ENCODE measurements around the gene CBX4. TPM values are rescaled to one million over a fixed set of nuclear protein-coding genes. Genes with fewer than 3 reads are reported as not detected.

CBX4 gene
- total and polyA plus RNA-seq, 4 experiments from 2014 or later = 1.2 to 65.7 (median 37.2) TPM

GRCh38 chr17:79841369-79842135 lies 2.3 kb upstream of the CBX4 start:
- no peaks in the 10 kb centered on the region for H3K9me3 ChIP-seq (ENCODE audit: control insufficient read depth in 1 of 2, low read length in 2 of 2)
- peaks cover 37% of the 10 kb centered on the region for H3K27me3 ChIP-seq (ENCODE audit: insufficient read depth, low read length)
- no peak overlapping the region for H3K4me3 ChIP-seq (ENCODE audit: low read length in 2 of 2)
- DNase-seq = peak in 2 of 5 donors; percentile 30 to 36
- ChIA-PET POLR2A (ENCODE audit: partially characterized antibody) (interaction anchor here (1.0 to 16.4 kb wide), 6 partner anchors 30 to 260 kb away, joined by 3 to 503 read pairs (median 4); partner anchors contain the start of genes CBX2, CBX8 and GAA), CTCF (ENCODE audit: partially characterized antibody) (interaction anchor here (0.8 to 1.9 kb wide), 10 partner anchors 13 to 156 kb away, joined by 3 to 10 read pairs (median 4); partner anchors contain the start of gene CBX8)
- H3K36me3 ChIP-seq (ENCODE audit: insufficient read depth, low read length) = no peaks in the 10 kb centered on the region
- H3K27me3 Mint-ChIP-seq = peaks cover 11 to 13% of the 10 kb centered on the region in 2 donors
- H3K27ac ChIP-seq (ENCODE audit: low read depth, low read length) = no peak overlapping the region
- peaks cover 12 to 57% (median 35%) of the 10 kb centered on the region in 4 donors for H3K4me1 Mint-ChIP-seq
- peak overlapping the region; percentile 21 to 86 (median 72) for H3K4me3 Mint-ChIP-seq
- H3K36me3 Mint-ChIP-seq = peaks cover 6 to 12% of the 10 kb centered on the region in 2 donors
- H3K4me1 ChIP-seq (ENCODE audit: insufficient read depth, low read length) = peaks cover 62% of the 10 kb centered on the region
- H3K9me3 Mint-ChIP-seq = peaks cover 0 to 4% (median 0%) of the 10 kb centered on the region in 8 donors
- H3K27ac Mint-ChIP-seq = peak overlapping the region in 4 of 7 donors; percentile 29 to 85 (median 57)
- intact Hi-C loops (cut with micrococcal nuclease) = loop anchor here (10.0 kb wide), 1 partner anchor 73 kb away; no protein-coding TSS in a partner anchor

GRCh38 chr17:79840989-79841286 lies 1.7 kb upstream of the CBX4 start:
- Mint-ChIP-seq H3K27me3 (peaks cover 11 to 13% of the 10 kb centered on the region in 2 donors), H3K4me1 (peaks cover 12 to 59% (median 36%) of the 10 kb centered on the region in 4 donors)
- no peak overlapping the region for H3K4me3 ChIP-seq (ENCODE audit: low read length in 2 of 2)

GRCh38 chr17:79840269-79840988 lies 1.2 kb upstream of the CBX4 start:
- intact Hi-C loops (cut with micrococcal nuclease) = loop anchor here (10.0 kb wide), 1 partner anchor 74 kb away; no protein-coding TSS in a partner anchor
- H3K36me3 Mint-ChIP-seq = peaks cover 6 to 12% of the 10 kb centered on the region in 2 donors
- H3K9me3 ChIP-seq (ENCODE audit: control insufficient read depth in 1 of 2, low read length in 2 of 2) = no peaks in the 10 kb centered on the region
- peak; percentile 31 to 42 (median 40) for DNase-seq
- H3K27ac ChIP-seq (ENCODE audit: low read depth, low read length) = no peak overlapping the region
- peak overlapping the region in 1 of 2 donors; percentile 59 for H3K4me3 ChIP-seq (ENCODE audit: low read length in 2 of 2)
- H3K4me1 ChIP-seq (ENCODE audit: insufficient read depth, low read length) = peaks cover 73% of the 10 kb centered on the region
- H3K4me1 Mint-ChIP-seq = peaks cover 12 to 59% (median 35%) of the 10 kb centered on the region in 4 donors
- peaks cover 37% of the 10 kb centered on the region for H3K27me3 ChIP-seq (ENCODE audit: insufficient read depth, low read length)
- H3K9me3 Mint-ChIP-seq = peaks cover 0 to 4% (median 0%) of the 10 kb centered on the region in 8 donors
- H3K27me3 Mint-ChIP-seq = peaks cover 11 to 13% of the 10 kb centered on the region in 2 donors
- H3K36me3 ChIP-seq (ENCODE audit: insufficient read depth, low read length) = peaks cover under 1% of the 10 kb centered on the region
- ChIA-PET CTCF (ENCODE audit: partially characterized antibody) (interaction anchor here (0.8 to 1.9 kb wide), 14 partner anchors 12 to 152 kb away, joined by 3 to 10 read pairs (median 4); partner anchors contain the start of gene CBX8), POLR2A (ENCODE audit: partially characterized antibody) (interaction anchor here (1.0 to 16.4 kb wide), 9 partner anchors 12 to 261 kb away, joined by 3 to 503 read pairs (median 4); partner anchors contain the start of genes CBX2, CBX8 and GAA)
- H3K27ac Mint-ChIP-seq = peak overlapping the region in 2 of 7 donors; percentile 62 to 85
- peak overlapping the region; percentile 39 to 81 (median 69) for H3K4me3 Mint-ChIP-seq

More at GRCh38 chr17:79840989-79841286, 1.7 kb upstream of the CBX4 start:
- H3K4me1 ChIP-seq (ENCODE audit: insufficient read depth, low read length) = peaks cover 68% of the 10 kb centered on the region
- ChIA-PET POLR2A (ENCODE audit: partially characterized antibody) (interaction anchor here (1.0 to 16.4 kb wide), 4 partner anchors 31 to 156 kb away, joined by 3 to 503 read pairs (median 8); partner anchors contain the start of genes CBX2 and CBX8), CTCF (ENCODE audit: partially characterized antibody) (interaction anchor here (0.8 to 1.9 kb wide), 11 partner anchors 12 to 152 kb away, joined by 3 to 10 read pairs (median 4); partner anchors contain the start of gene CBX8)
- H3K27ac ChIP-seq (ENCODE audit: low read depth, low read length) = no peak overlapping the region
- no peaks in the 10 kb centered on the region for H3K9me3 ChIP-seq (ENCODE audit: control insufficient read depth in 1 of 2, low read length in 2 of 2)
- peak overlapping the region in 7 of 8 donors; percentile 10 to 81 (median 69) for H3K4me3 Mint-ChIP-seq
- H3K36me3 ChIP-seq (ENCODE audit: insufficient read depth, low read length) = no peaks in the 10 kb centered on the region
- H3K9me3 Mint-ChIP-seq = peaks cover 0 to 4% (median 0%) of the 10 kb centered on the region in 8 donors
- H3K27ac Mint-ChIP-seq = peak overlapping the region in 2 of 7 donors; percentile 25 to 85
- H3K27me3 ChIP-seq (ENCODE audit: insufficient read depth, low read length) = peaks cover 37% of the 10 kb centered on the region
- DNase-seq = no peak
- intact Hi-C loops (cut with micrococcal nuclease) = loop anchor here (10.0 kb wide), 1 partner anchor 74 kb away; no protein-coding TSS in a partner anchor
- peaks cover 6 to 12% of the 10 kb centered on the region in 2 donors for H3K36me3 Mint-ChIP-seq

GRCh38 chr17:79838522-79839274 lies 542 bp downstream of the CBX4 start:
- peaks cover 0 to 7% (median 0%) of the 10 kb centered on the region in 8 donors for H3K9me3 Mint-ChIP-seq
- Histone ChIP-seq H3K4me3 (ENCODE audit: low read length in 2 of 2) (peak overlapping the region; percentile 89 to 99), H3K9me3 (ENCODE audit: control insufficient read depth in 1 of 2, low read length in 2 of 2) (no peaks in the 10 kb centered on the region), H3K27ac (ENCODE audit: low read depth, low read length) (peak overlapping the region; percentile 52), H3K27me3 (ENCODE audit: insufficient read depth, low read length) (peaks cover 34% of the 10 kb centered on the region), H3K36me3 (ENCODE audit: insufficient read depth, low read length) (peaks cover 13% of the 10 kb centered on the region), H3K4me1 (ENCODE audit: insufficient read depth, low read length) (peaks cover 66% of the 10 kb centered on the region)
- H3K4me1 Mint-ChIP-seq = peaks cover 12 to 66% (median 40%) of the 10 kb centered on the region in 4 donors
- DNase-seq = peak; percentile 70 to 79 (median 73)
- peaks cover 10 to 13% of the 10 kb centered on the region in 2 donors for H3K27me3 Mint-ChIP-seq
- POLR2A ChIA-PET (ENCODE audit: partially characterized antibody) = interaction anchor here (0.7 to 16.4 kb wide), 15 partner anchors 8 to 1457 kb away, joined by 3 to 503 read pairs (median 4); partner anchors contain the start of genes CBX8 and GAA
- CTCF ChIA-PET (ENCODE audit: partially characterized antibody) = interaction anchor here (0.6 to 1.9 kb wide), 5 partner anchors 13 to 93 kb away, joined by 3 to 8 read pairs (median 4); no protein-coding TSS in a partner anchor
- peaks cover 14 to 18% of the 10 kb centered on the region in 2 donors for H3K36me3 Mint-ChIP-seq
- peak overlapping the region; percentile 89 to 98 (median 95) for H3K27ac Mint-ChIP-seq
- peak overlapping the region; percentile 91 to 97 (median 96) for H3K4me3 Mint-ChIP-seq
- intact Hi-C loops (cut with micrococcal nuclease) = loop anchor here (1.0 to 2.0 kb wide), 3 partner anchors 28 to 158 kb away; partner anchors contain the start of gene CBX8

- H3K36me3 Mint-ChIP-seq = peaks cover 20% of the 10 kb centered on the region in 2 donors
- peak in 4 of 5 donors; percentile 40 to 73 (median 55) for DNase-seq
- Histone ChIP-seq H3K27me3 (ENCODE audit: insufficient read depth, low read length) (peaks cover 31% of the 10 kb centered on the region), H3K4me3 (ENCODE audit: low read length in 2 of 2) (peak overlapping the region; percentile 89 to 99), H3K9me3 (ENCODE audit: control insufficient read depth in 1 of 2, low read length in 2 of 2) (no peaks in the 10 kb centered on the region), H3K4me1 (ENCODE audit: insufficient read depth, low read length) (peaks cover 64% of the 10 kb centered on the region), H3K36me3 (ENCODE audit: insufficient read depth, low read length) (peaks cover 16% of the 10 kb centered on the region), H3K27ac (ENCODE audit: low read depth, low read length) (peak overlapping the region; percentile 52)
- intact Hi-C loops (cut with micrococcal nuclease) = loop anchor here (1.0 to 2.0 kb wide), 3 partner anchors 27 to 159 kb away; partner anchors contain the start of gene CBX8
- peak overlapping the region; percentile 91 to 97 (median 96) for H3K4me3 Mint-ChIP-seq
- POLR2A ChIA-PET (ENCODE audit: partially characterized antibody) = interaction anchor here (0.7 to 16.4 kb wide), 5 partner anchors 13 to 264 kb away, joined by 3 to 503 read pairs (median 4); partner anchors contain the start of genes CBX8 and GAA
- H3K27ac Mint-ChIP-seq = peak overlapping the region; percentile 89 to 98 (median 95)
- H3K4me1 Mint-ChIP-seq = peaks cover 14 to 65% (median 39%) of the 10 kb centered on the region in 4 donors
- CTCF ChIA-PET (ENCODE audit: partially characterized antibody) = interaction anchor here (1.1 kb wide), 1 partner anchor 41 kb away, joined by 4 read pairs; the partner anchor contains the start of gene CBX8
- peaks cover 7 to 9% of the 10 kb centered on the region in 2 donors for H3K27me3 Mint-ChIP-seq
- peaks cover 0 to 7% (median 0%) of the 10 kb centered on the region in 8 donors for H3K9me3 Mint-ChIP-seq
These were observed 1.2 kb downstream of the CBX4 start for GRCh38 chr17:79837888-79838521.
